Vagina (tissue), 2 donors: ENCODE data around the gene TMEM17. TPM values are rescaled to one million over a fixed set of nuclear protein-coding genes. Genes with fewer than 3 reads are reported as not detected.

Source experiments
- DNase-seq, 2 donors: peaks; one replicate each; pipeline ENCODE4 v3.0.0-alpha.2; 2017; ENCODE audit errors: extremely low spot score in 2 of 2
- H3K27ac ChIP-seq: fragments of 200-600 bp; sonication (generic); one replicate; pipeline ENCODE4 v1.5.1; 2019
- H3K27me3 ChIP-seq: fragments of 200-600 bp; sonication (generic); one replicate; pipeline ENCODE4 v1.5.1; 2019
- H3K36me3 ChIP-seq, 2 donors: fragments of 200-600 bp; sonication (generic); one replicate each; pipeline ENCODE4 v1.5.1; 2017 to 2019
- H3K4me1 ChIP-seq: fragments of 200-600 bp; sonication (generic); one replicate; pipeline ENCODE4 v1.5.1; 2019
- H3K4me3 ChIP-seq, 2 donors: fragments of 200-600 bp; sonication (generic); 1 replicate in 1 of 2; 2 replicates in 1 of 2; pipeline ENCODE4 v1.5.1; 2016 to 2019
- H3K9me3 ChIP-seq: fragments of 200-600 bp; sonication (generic); one replicate; pipeline ENCODE4 v1.5.1; 2019
- POLR2A ChIP-seq, 2 donors: fragments of 450-650 bp; IDR thresholded peaks; one replicate each; pipeline ENCODE4 v1.6.1; 2017; ENCODE audit warnings: antibody characterized with exemption in 2 of 2, mild to moderate bottlenecking in 2 of 2, moderate library complexity in 2 of 2
- POLR2AphosphoS5 ChIP-seq, 2 donors: sonication (generic); formaldehyde crosslinking; IDR thresholded peaks; one replicate each; pipeline ENCODE4 v1.9.0; 2017; ENCODE audit warnings: antibody characterized with exemption in 2 of 2, mild to moderate bottlenecking in 2 of 2, low read depth in 1 of 2; ENCODE audit not compliant: insufficient read depth in 1 of 2
- intact Hi-C: fragments of 100-400 bp; cut with DNase I; formaldehyde crosslinking; loops from one replicate; pipeline ENCODE4 v1.15.1; 2023
- small RNA-seq: library from RNA; depleted of rRNA; stranded (forward); fragments of <200 nt; gene quantifications from one replicate; pipeline ENCODE3, GENCODE V24; 2016
- total RNA-seq: library from RNA; depleted of rRNA; stranded (reverse); fragments of >200 nt; gene quantifications from one replicate; pipeline ENCODE4 v1.2.3, GENCODE V29; 2016
- TF ChIP-seq, protein P1 (sequence below), 3 experiments: fragments of 450-650 bp in 2 of 3; fragments of 200-600 bp in 1 of 3; sonication (generic) in 1 of 3; IDR thresholded peaks; one replicate each; pipeline ENCODE4 v1.5.1; 2017 to 2019; ENCODE audit warnings: antibody characterized with exemption in 3 of 3, mild to moderate bottlenecking in 2 of 3, moderate library complexity in 2 of 3

TMEM17 gene
- total RNA-seq, 1 donor from 2014 or later: 0.98 TPM

DNA sequence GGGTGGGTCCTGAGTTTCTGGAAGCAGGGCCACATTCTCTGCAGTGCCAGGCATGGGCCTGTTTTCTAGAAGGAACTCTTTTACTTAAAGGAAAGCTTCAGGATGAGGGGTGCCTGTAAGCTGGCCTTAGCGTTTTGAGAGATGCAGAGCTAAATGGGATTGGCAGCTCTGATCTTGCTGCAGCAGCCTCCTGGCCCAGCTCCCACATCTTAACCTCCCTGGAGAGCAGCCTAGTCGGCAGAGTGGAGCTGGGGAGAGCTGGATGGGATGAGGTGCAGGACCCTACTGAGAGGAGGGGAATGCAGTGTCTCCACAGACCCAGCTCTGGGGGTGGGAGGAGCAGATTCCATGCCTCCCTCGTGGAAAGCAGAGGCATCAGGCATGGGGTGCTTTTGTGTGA lies 52.0 kb downstream of the TMEM17 start:
- no peaks in the 10 kb centered on the region for H3K27me3 ChIP-seq
- H3K4me1 ChIP-seq: peaks cover 25% of the 10 kb centered on the region
- no peaks in the 10 kb centered on the region for H3K36me3 ChIP-seq
- DNase-seq: no peak
- H3K27ac ChIP-seq: no peak overlapping the region
- no peak for TF ChIP-seq POLR2AphosphoS5 (IDR thresholded peaks at IDR 0.05; ENCODE audit: insufficient read depth in 1 of 2, low read depth in 1 of 2)
- TF ChIP-seq POLR2A (IDR thresholded peaks at IDR 0.05): no peak
- TF ChIP-seq, protein P1, sequence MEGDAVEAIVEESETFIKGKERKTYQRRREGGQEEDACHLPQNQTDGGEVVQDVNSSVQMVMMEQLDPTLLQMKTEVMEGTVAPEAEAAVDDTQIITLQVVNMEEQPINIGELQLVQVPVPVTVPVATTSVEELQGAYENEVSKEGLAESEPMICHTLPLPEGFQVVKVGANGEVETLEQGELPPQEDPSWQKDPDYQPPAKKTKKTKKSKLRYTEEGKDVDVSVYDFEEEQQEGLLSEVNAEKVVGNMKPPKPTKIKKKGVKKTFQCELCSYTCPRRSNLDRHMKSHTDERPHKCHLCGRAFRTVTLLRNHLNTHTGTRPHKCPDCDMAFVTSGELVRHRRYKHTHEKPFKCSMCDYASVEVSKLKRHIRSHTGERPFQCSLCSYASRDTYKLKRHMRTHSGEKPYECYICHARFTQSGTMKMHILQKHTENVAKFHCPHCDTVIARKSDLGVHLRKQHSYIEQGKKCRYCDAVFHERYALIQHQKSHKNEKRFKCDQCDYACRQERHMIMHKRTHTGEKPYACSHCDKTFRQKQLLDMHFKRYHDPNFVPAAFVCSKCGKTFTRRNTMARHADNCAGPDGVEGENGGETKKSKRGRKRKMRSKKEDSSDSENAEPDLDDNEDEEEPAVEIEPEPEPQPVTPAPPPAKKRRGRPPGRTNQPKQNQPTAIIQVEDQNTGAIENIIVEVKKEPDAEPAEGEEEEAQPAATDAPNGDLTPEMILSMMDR (IDR thresholded peaks at IDR 0.05): no peak
- H3K4me3 ChIP-seq: no peak overlapping the region
- intact Hi-C loops: no loop called here
- H3K9me3 ChIP-seq: no peaks in the 10 kb centered on the region

- Histone ChIP-seq H3K4me3 (no peak overlapping the region), H3K9me3 (no peaks in the 10 kb centered on the region), H3K36me3 (no peaks in the 10 kb centered on the region), H3K4me1 (peaks cover 17% of the 10 kb centered on the region), H3K27me3 (no peaks in the 10 kb centered on the region), H3K27ac (no peak overlapping the region)
- no peak for DNase-seq
- intact Hi-C loops: no loop called here
- no peak for TF ChIP-seq POLR2AphosphoS5 (IDR thresholded peaks at IDR 0.05; ENCODE audit: insufficient read depth in 1 of 2, low read depth in 1 of 2)
- TF ChIP-seq, protein P1 (IDR thresholded peaks at IDR 0.05): no peak
- no peak for TF ChIP-seq POLR2A (IDR thresholded peaks at IDR 0.05)
Observed at GRCh38 chr2:62452701-62453454, 53.1 kb downstream of the TMEM17 start.

DNA sequence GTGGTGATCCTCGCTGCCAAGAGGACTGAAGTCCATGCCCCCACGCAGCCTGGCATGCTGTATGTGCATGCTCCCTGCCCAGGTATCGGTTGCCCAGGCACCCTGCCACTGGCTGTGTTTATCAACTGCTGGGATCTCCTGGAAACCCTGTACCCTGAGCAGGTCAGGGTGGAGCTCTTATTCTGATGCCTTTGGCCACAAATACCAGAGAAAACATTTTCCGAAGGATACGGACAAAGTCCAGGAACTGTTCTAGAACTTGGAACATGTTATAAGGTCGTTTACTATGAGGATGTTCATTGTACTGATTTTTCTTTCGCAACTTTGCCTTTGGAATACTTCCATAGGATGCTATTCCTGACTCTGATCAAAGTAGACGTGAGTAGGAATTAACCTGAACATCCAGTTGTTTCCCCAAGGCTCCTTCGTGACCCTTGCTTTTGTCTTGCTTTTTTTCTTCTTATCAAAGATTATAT lies 55.2 kb downstream of the TMEM17 start:
- no peaks in the 10 kb centered on the region for H3K9me3 ChIP-seq
- no peaks in the 10 kb centered on the region for H3K27me3 ChIP-seq
- TF ChIP-seq POLR2AphosphoS5 (IDR thresholded peaks at IDR 0.05; ENCODE audit: insufficient read depth in 1 of 2, low read depth in 1 of 2) (no peak), POLR2A (IDR thresholded peaks at IDR 0.05) (no peak)
- TF ChIP-seq, protein P1 (IDR thresholded peaks at IDR 0.05): no peak
- no peak overlapping the region for H3K4me3 ChIP-seq
- H3K36me3 ChIP-seq: no peaks in the 10 kb centered on the region
- intact Hi-C loops: no loop called here
- H3K27ac ChIP-seq: no peak overlapping the region
- DNase-seq: no peak
- no peaks in the 10 kb centered on the region for H3K4me1 ChIP-seq

Small RNAs within 50 kb of the gene (small RNA-seq; reads per million reads assigned to genes)
- gene AC107083.1 (not detected), gene RN7SL18P (not detected)

Other genes starting within 250 kb of the TMEM17 start
- 97.7 TPM for gene EHBP1, start 199.5 kb upstream of the TMEM17 start, total RNA-seq